Hepatocyte (in vitro differentiated cells): ENCODE results near the gene CNTNAP2. TPM values are rescaled to one million over a fixed set of nuclear protein-coding genes. Genes with fewer than 3 reads are reported as not detected.

ENCODE experiments used
- DNase-seq: peaks from one replicate; pipeline ENCODE4 v3.0.0-alpha.2; 2016; ENCODE audit warnings: low spot score
- H2AFZ ChIP-seq: fragments of 200-600 bp; sonication (generic); 2 replicates; pipeline ENCODE4 v1.6.0; 2016; ENCODE audit warnings: antibody characterized with exemption, mild to moderate bottlenecking
- H3K27ac ChIP-seq: fragments of 200-600 bp; sonication (generic); 2 replicates; pipeline ENCODE4 v1.5.1; 2016; ENCODE audit warnings: mild to moderate bottlenecking
- H3K27me3 ChIP-seq: fragments of 200-600 bp; sonication (generic); 2 replicates; pipeline ENCODE4 v1.6.1; 2016
- H3K36me3 ChIP-seq: fragments of 200-600 bp; sonication (generic); replicated peaks from 2 replicates; pipeline ENCODE4 v1.5.1; 2016; ENCODE audit warnings: low read depth; ENCODE audit not compliant: insufficient read depth
- H3K4me1 ChIP-seq: fragments of 200-600 bp; sonication (generic); 2 replicates; pipeline ENCODE4 v1.5.1; 2016; ENCODE audit warnings: mild to moderate bottlenecking, moderate library complexity; ENCODE audit not compliant: insufficient read depth
- H3K4me2 ChIP-seq: fragments of 200-600 bp; sonication (generic); 2 replicates; pipeline ENCODE4 v1.6.0; 2016
- H3K4me3 ChIP-seq: fragments of 200-600 bp; sonication (generic); 2 replicates; pipeline ENCODE4 v1.5.1; 2016; ENCODE audit warnings: mild to moderate bottlenecking
- H3K79me2 ChIP-seq: fragments of 200-600 bp; sonication (generic); 2 replicates; pipeline ENCODE4 v1.6.0; 2017; ENCODE audit warnings: mild to moderate bottlenecking
- H3K9me2 ChIP-seq: fragments of 200-600 bp; sonication (generic); replicated peaks from 2 replicates; pipeline ENCODE4 v1.6.0; 2017; ENCODE audit warnings: mild to moderate bottlenecking; ENCODE audit not compliant: insufficient read depth
- H3K9me3 ChIP-seq: fragments of 200-600 bp; sonication (generic); 2 replicates; pipeline ENCODE4 v1.5.1; 2016; ENCODE audit warnings: low read depth, mild to moderate bottlenecking
- H4K20me1 ChIP-seq: fragments of 200-600 bp; sonication (generic); 2 replicates; pipeline ENCODE4 v1.6.0; 2016; ENCODE audit warnings: mild to moderate bottlenecking; ENCODE audit not compliant: insufficient read depth, poor library complexity, severe bottlenecking
- CTCF ChIP-seq: fragments of 200-600 bp; sonication (generic); IDR thresholded peaks from 2 replicates; pipeline ENCODE4 v1.5.1; 2016; ENCODE audit warnings: antibody characterized with exemption, mild to moderate bottlenecking; ENCODE audit not compliant: poor library complexity
- EZH2 ChIP-seq: fragments of 200-600 bp; sonication (generic); IDR thresholded peaks from 2 replicates; pipeline ENCODE4 v1.6.1; 2016; ENCODE audit warnings: antibody characterized with exemption, mild to moderate bottlenecking, borderline replicate concordance
- EZH2phosphoT487 ChIP-seq: fragments of 200-600 bp; sonication (generic); IDR thresholded peaks from one replicate; pipeline ENCODE4 v1.6.1; 2018; ENCODE audit warnings: antibody characterized with exemption, mild to moderate bottlenecking, low read depth, moderate library complexity; ENCODE audit not compliant: unreplicated experiment, severe bottlenecking
- WGBS: methylation state at CpG from one replicate; pipeline ENCODE4 v1.1.6; 2016; ENCODE audit warnings: low lambda C conversion rate; ENCODE audit errors: missing lambda C conversion rate; 5-methylcytosine and 5-hydroxymethylcytosine counted together
- polyA plus RNA-seq: library from polyadenylated mRNA; unstranded; fragments of >200 nt; fragmentation: Nextera tagmentation; extraction: Ambion mirVana; gene quantifications from 2 replicates; pipeline ENCODE4 v1.2.1, GENCODE V29; 2016
- total RNA-seq: library from RNA; depleted of rRNA; stranded (reverse); fragments of >200 nt; gene quantifications from 2 replicates; pipeline ENCODE4 v1.2.3, GENCODE V29; 2014

CNTNAP2 gene
- total and polyA plus RNA-seq, 2 experiments from 2014 or later = 7.5 to 14.7 TPM

- H2AFZ ChIP-seq = no peak overlapping the region
- no peaks in the 10 kb centered on the region for H3K36me3 ChIP-seq
- no peaks in the 10 kb centered on the region for H3K4me1 ChIP-seq
- no peaks in the 10 kb centered on the region for H3K9me3 ChIP-seq
- TF ChIP-seq EZH2 (no peak), EZH2phosphoT487 (no peak), CTCF (peak; percentile 50)
- peak; percentile 62 for DNase-seq
- H4K20me1 ChIP-seq = no peaks in the 10 kb centered on the region
- H3K27ac ChIP-seq = no peak overlapping the region
- no peaks in the 10 kb centered on the region for H3K9me2 ChIP-seq
- H3K79me2 ChIP-seq = no peaks in the 10 kb centered on the region
- H3K27me3 ChIP-seq = no peaks in the 10 kb centered on the region
- H3K4me3 ChIP-seq = no peak overlapping the region
- 76% methylated on average over 6 of the region's 6 CpGs for WGBS
- no peak overlapping the region for H3K4me2 ChIP-seq
Measured at GRCh38 chr7:147547252-147547897, 1430.8 kb downstream of the CNTNAP2 start.

- Histone ChIP-seq H3K4me1 (no peaks in the 10 kb centered on the region), H3K4me2 (no peak overlapping the region), H3K79me2 (no peaks in the 10 kb centered on the region), H3K27me3 (no peaks in the 10 kb centered on the region), H3K36me3 (no peaks in the 10 kb centered on the region), H3K9me3 (no peaks in the 10 kb centered on the region), H3K27ac (no peak overlapping the region), H4K20me1 (no peaks in the 10 kb centered on the region), H3K4me3 (no peak overlapping the region), H2AFZ (no peak overlapping the region), H3K9me2 (no peaks in the 10 kb centered on the region)
- DNase-seq = no peak
- no peak for TF ChIP-seq EZH2phosphoT487
Measured at GRCh38 chr7:147556317-147556716, 1439.7 kb downstream of the CNTNAP2 start.

- H3K27me3 ChIP-seq = no peaks in the 10 kb centered on the region
- no peak overlapping the region for H3K27ac ChIP-seq
- H3K4me2 ChIP-seq = no peak overlapping the region
- no peaks in the 10 kb centered on the region for H3K36me3 ChIP-seq
- TF ChIP-seq EZH2 = no peak
- TF ChIP-seq EZH2phosphoT487 = no peak
- TF ChIP-seq CTCF = no peak
- no peaks in the 10 kb centered on the region for H4K20me1 ChIP-seq
- DNase-seq = no peak
- H3K9me2 ChIP-seq = no peaks in the 10 kb centered on the region
- H2AFZ ChIP-seq = no peak overlapping the region
- no peaks in the 10 kb centered on the region for H3K79me2 ChIP-seq
- no peaks in the 10 kb centered on the region for H3K4me1 ChIP-seq
- WGBS = 81% methylated on average over 1 of the region's 1 CpG
- H3K9me3 ChIP-seq = no peaks in the 10 kb centered on the region
- H3K4me3 ChIP-seq = no peak overlapping the region
Measured at GRCh38 chr7:147563669-147564068, 1447.1 kb downstream of the CNTNAP2 start.

- Histone ChIP-seq H3K4me3 (no peak overlapping the region), H3K4me2 (no peak overlapping the region), H3K27ac (no peak overlapping the region), H3K27me3 (no peaks in the 10 kb centered on the region), H2AFZ (no peak overlapping the region), H3K9me3 (no peaks in the 10 kb centered on the region), H3K9me2 (no peaks in the 10 kb centered on the region), H3K79me2 (no peaks in the 10 kb centered on the region), H3K36me3 (no peaks in the 10 kb centered on the region), H4K20me1 (no peaks in the 10 kb centered on the region), H3K4me1 (no peaks in the 10 kb centered on the region)
- no peak for DNase-seq
- 90% methylated on average over 4 of the region's 4 CpGs for WGBS
- TF ChIP-seq EZH2phosphoT487 (no peak), EZH2 (no peak), CTCF (no peak)
Measured at GRCh38 chr7:147564786-147565476, 1448.3 kb downstream of the CNTNAP2 start.
